Activated CD4-positive, alpha-beta T cell treated with anti-CD3 and anti-CD28 coated beads, Interleukin-2, Interleukin-6, amounts not matched to agents 100 ng/mL and 50 ng/mL, durations not matched to agents 16 hours and 8 hours (primary cell): ENCODE data around the gene RALB.

Experiments
- DNase-seq: peaks from one replicate; pipeline ENCODE4 v3.0.0-alpha.2; 2020

RALB gene

GRCh38 chr2:120252225-120253020 is at the start of gene RALB:
Gene RALB (plus strand): TSS chr2:120252852. CDS start chr2:120278665, 25,813 bp downstream.
- peak; percentile 100 for DNase-seq

DNA sequence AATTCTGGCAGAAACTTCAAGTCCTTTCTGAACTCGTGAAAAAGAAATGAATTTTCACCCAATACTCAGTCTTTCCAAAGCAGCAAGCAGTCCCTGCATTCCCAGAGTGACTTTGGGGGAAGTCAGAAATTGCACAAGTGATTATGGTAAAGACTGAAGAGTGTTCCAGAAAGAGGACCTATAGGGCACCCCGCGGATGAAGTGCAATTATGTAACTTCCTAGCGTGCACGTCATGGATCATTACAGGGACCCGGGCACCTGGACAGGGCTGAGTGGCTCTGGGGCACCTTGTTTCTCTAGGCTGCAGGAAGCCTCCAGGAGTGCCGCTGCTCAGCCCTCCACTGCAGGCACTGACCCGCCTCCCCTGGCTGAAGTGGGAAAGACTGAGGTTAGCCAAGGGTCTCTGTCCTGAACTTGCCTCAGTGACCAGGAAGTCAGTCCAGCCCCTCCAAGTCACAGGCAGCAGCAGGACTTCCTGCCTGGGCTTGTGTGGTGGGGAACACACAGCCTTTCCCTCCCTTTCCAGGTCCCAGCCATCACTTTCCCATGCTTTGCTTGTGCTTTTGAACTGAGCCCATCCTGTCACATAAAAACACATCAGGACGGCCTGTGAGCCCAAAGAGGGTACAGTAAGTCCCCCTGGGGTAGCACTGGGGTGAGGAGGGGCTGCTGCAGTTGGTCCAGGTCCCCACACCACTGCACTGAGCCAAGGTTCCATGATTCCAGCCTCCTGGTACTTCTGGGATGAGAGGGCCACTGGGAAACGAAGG is 49.2 kb upstream of the RALB start:
- DNase-seq, result no peak

GRCh38 chr2:120204022-120204405 is 48.6 kb upstream of the RALB start:
- DNase-seq, result no peak

GRCh38 chr2:120204417-120204816 is 48.2 kb upstream of the RALB start:
- no peak for DNase-seq

DNA sequence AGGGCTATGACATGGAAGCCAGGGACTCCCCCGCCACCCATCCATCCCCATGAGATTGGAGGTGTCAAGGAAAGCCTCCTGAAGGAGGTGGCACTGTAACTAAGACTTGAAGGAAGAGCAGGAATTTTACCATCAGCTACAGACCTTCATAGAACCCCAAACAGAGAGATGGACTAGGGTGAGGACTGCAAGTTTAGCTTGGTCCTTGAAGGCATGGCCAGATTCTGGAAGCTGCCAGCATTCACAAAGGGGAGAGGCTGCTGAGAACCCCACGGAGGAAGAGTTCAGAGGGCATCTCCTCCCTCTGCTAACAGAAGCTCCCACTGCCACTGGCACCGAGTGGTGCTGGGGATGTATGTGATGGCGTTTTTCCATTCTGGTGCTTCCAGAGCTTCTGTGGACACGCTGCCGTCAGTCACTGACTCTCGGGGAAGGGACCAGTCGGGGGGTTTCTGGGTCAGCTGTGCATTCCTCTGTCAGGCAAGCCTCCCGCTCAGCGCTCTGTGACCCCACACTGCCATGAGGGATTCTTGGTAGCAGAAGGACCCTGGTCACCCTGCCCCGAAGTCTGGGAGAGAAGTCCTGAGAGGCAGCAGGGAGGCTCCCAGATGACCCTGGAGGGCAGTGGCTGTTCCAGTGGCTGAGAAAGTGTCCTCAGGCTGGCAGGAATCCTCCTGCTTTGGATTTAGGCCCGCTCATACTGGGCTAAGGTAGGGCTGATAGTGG is 47.5 kb upstream of the RALB start:
- no peak for DNase-seq

GRCh38 chr2:120206022-120206581 is 46.5 kb upstream of the RALB start:
- peak; percentile 62 for DNase-seq

DNA sequence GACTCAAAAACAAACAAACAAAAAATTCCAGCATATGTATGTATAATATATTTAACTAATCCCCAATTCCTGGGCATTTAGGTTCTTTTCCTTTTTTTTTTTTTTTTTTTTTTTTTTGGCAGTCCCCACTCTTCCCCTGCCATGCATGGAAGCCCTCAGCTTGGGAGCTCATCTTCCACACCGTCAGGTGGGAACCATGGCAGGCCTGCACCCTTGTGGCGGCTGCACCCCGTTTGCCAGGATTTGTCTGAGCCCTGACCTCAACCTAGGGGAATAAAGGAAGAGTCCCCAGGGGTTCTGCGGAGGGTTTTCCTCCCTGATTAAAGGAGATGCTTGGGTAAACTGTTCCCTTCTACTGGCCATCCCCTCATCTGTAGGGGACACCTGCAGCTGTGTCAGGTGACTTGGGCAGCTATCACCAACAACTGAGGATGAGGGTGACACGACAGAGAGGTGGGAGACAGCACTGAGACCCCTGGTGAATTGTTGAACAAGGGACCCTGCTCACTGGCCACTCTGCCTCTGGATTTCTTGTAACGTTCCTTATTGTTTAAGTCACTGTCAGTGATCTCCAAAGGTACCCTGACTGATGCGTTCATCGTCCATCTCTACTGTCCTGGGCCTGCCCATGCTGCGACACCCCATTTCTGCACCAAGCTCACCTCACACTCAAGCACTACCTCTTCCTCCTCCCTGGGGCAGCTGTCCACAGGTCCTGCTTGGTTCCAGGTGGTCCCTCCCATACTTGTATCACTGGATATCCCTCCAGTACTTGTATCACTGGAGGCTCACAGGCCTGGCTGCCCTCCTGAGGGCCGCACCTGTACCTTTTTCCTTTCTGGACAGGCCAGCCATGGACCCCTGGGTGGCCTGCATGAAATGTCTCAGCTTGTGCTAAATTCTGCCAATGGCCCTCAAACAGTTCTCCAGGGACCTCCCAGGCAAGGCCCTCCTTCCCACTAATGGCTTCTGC is 44.0 kb upstream of the RALB start:
- no peak for DNase-seq

DNA sequence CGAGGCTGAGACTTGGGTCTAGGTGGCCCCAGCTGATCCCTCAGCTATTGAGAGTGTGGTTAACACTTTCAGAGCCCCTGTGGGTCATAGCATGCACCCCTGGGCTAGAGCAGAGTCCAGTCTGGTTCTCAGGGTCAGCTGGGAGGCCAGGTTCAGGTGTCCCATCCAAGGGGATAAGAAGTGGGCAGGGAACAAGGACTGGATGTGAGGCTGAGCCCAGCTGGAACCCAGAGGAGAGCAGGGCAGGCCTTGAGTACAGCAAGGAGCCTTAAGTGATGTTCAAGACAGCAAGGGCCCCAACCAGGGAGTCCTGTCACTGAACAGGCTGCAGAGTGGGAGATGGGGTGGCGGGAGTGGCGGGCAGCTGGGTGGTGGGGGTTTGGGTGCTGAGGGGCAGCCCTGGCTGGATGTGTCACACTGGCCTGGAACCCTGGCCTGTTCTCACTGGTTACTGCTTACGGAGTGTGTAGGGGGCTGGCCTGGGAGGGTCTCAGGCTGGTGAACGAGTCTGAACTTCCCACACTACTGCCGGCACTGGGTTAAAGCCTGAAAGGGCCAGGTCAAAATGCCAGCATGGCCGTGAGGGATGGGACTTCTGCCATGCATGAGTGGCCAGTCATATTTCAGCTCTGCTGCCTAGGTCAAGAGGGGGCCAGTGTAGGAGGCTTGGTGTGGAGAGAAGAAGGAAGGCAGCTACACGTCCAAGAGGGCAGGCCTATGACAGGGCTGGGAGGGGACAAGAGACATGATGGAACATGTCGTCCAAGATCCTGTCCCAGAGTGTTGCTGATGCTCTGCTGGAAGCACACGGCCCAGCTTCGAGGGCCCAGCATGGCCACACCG is 43.0 kb upstream of the RALB start:
- DNase-seq, result no peak

- DNase-seq, result no peak
These were observed 42.4 kb upstream of the RALB start for GRCh38 chr2:120210270-120210693.

DNA sequence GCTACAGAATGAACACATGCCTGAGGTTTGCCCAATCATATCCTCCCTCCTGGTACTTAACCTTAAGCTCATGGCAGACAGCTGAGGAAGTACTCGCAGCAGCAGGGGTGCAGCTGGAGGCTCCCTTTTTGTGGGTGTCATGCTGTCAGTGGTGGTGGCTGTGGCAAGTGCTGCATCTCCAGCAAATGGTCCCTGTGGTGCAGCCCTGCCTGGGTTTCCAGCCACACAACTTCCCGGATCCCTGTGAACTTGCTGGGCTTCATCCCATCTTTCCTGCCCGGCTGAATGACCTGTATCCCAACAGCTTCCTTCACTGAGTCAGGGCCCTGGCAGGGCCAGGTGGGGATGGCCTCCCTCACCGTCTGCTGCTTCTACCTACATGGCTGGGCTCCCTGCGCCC is 34.5 kb upstream of the RALB start:
- no peak for DNase-seq

DNA sequence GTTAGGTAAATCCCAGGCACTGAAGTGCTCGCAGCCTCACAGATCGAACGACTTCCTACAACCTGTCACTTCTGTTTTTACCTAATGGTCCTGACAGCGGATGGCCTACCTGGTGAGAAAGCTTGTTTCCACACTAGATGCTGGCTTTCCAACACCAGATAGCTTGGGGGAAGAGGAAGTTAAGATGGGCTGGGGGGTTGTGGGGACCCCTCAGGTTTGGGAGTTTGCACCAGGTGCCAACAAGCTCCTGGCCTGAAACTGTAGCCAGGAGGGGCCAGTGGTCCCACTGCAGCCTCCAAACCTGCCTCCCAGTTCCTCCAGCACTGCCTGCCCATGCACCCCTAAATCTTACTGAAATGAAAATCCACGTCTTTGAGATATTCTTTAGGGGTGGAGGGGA is 33.4 kb upstream of the RALB start:
- no peak for DNase-seq

GRCh38 chr2:120219766-120220165 is 32.9 kb upstream of the RALB start:
- DNase-seq, result no peak

DNA sequence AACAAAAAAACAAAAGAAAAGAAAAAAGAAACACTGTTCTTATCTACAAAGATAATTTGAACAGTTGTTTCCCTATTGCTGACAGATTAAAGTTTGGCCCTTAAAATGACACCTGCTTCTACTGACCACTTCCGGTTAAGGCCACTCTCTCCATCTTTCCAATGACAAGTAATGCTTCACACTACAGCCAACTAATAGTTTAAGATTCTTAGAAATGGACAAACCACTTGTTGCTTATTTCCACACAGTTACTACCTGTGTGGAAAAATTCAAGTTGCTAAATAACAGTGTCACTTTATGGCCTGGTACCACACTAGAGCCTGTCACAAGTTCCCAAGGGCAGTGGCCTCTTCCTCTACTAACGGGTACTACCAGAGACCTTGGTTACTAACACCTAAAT is 31.9 kb upstream of the RALB start:
- no peak for DNase-seq

DNA sequence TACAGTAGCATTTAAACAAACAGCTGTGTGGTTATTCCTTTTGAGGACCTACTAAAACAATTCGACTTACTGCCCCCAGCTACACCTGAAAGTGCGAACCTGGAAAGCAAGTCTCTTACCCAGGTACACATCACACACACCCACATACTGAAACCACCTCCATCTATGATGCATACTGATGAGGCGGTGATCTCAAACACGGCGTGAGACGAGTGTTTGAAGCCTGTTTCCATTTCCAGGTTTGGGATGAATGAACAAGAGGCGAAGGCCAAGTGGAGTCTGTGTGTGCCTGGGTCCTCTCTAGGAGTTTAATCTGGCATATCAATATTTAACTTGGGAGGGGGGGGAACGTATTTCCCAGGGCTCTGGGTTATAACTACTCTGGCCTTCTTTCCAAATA is 31.0 kb upstream of the RALB start:
- DNase-seq, result no peak

- no peak for DNase-seq
These were observed 30.2 kb upstream of the RALB start for GRCh38 chr2:120222186-120223033.

- DNase-seq, result peak; percentile 95
These were observed 29.4 kb upstream of the RALB start, which contains the start of gene TMEM185B for GRCh38 chr2:120223034-120223912. Gene TMEM185B (minus strand): TSS chr2:120223400. CDS start chr2:120222976, 424 bp downstream.

GRCh38 chr2:120224256-120224655 is 28.4 kb upstream of the RALB start:
- DNase-seq, result no peak

GRCh38 chr2:120224735-120225548 is 27.7 kb upstream of the RALB start:
- DNase-seq, result no peak
